Kasumi-1 (cell line): ENCODE measurements around the gene ATXN1L.

Source experiments
- DNase-seq, 2 experiments: peaks; one replicate each; lab custom pipeline; 2025; lab: John Stamatoyannopoulos, UW

Gene ATXN1L

GRCh38 chr16:71894229-71894920 lies 48.6 kb downstream of the ATXN1L start:
- DNase-seq = peak; percentile 64 to 76

GRCh38 chr16:71894921-71895678 lies 49.3 kb downstream of the ATXN1L start, which contains the start of gene IST1:
Gene IST1 (plus strand): TSS chr16:71895531. CDS start chr16:71915641, 20,110 bp downstream.
- peak; percentile 97 for DNase-seq

- DNase-seq = peak; percentile 26 to 43
Observed at GRCh38 chr16:71895679-71896365, 50.0 kb downstream of the ATXN1L start.

GRCh38 chr16:71896764-71897368 lies 51.1 kb downstream of the ATXN1L start:
- peak in 1 of 2 experiments; percentile 11 for DNase-seq

GRCh38 chr16:71899171-71899570 lies 53.4 kb downstream of the ATXN1L start:
- DNase-seq = no peak

- DNase-seq = no peak
Observed at GRCh38 chr16:71902656-71903365, 57.0 kb downstream of the ATXN1L start.

- DNase-seq = no peak
Observed at GRCh38 chr16:71903608-71904007, 57.8 kb downstream of the ATXN1L start.

GRCh38 chr16:71904239-71904638 lies 58.5 kb downstream of the ATXN1L start:
- no peak for DNase-seq

GRCh38 chr16:71905765-71906164 lies 60.0 kb downstream of the ATXN1L start:
- peak; percentile 17 to 30 for DNase-seq
